ENCODE measurements around the gene ITGAL. TPM values are rescaled to one million over a fixed set of nuclear protein-coding genes. Genes with fewer than 3 reads are reported as not detected.
A peak's percentile ranks its signal among the peaks of the same experiment; 100 is the strongest.

ITGAL gene
- total and polyA plus RNA-seq, 2 of the 8 experiments (the other 6 are each of a cell fraction or from before 2014, with no cell fraction given): not detected

GRCh38 chr16:30557957-30558788, 85.6 kb downstream of the ITGAL start, which contains the start of gene ZNF764:
TSS of gene ZNF764 (minus strand) at chr16:30558374. CDS start at chr16:30558182, 192 bp downstream.
- peaks cover 0 to 5% (median 2%) of the 10 kb centered on the region in 4 experiments; a peak in 2 of 7 replicates for H3K4me1 ChIP-seq (replicated peaks in 1 of 4; ENCODE audit: control insufficient read depth in 3 of 4, insufficient read depth in 4 of 4, low read length in 3 of 4)
- no peaks in the 10 kb centered on the region for H3K79me2 ChIP-seq (ENCODE audit: control insufficient read depth in 1 of 2, insufficient read depth in 2 of 2, low read length in 2 of 2)
- FAIRE-seq (no peak), DNase-seq (ENCODE audit: low read depth in 1 of 2, low spot score in 2 of 2) (peak; percentile 86 to 88)
- H2BK15ac ChIP-seq (ENCODE audit: low read length): peak within 1 kb of the TSS; percentile 7; the same call in 1 of the 2 replicates
- peaks cover 3 to 8% (median 5%) of the 10 kb centered on the region in 4 experiments; a peak in 4 of 8 replicates for H3K36me3 ChIP-seq (ENCODE audit: control insufficient read depth in 2 of 4, insufficient read depth in 4 of 4, low read length in 3 of 4)
- no peak within 1 kb of the TSS for H2AK5ac ChIP-seq (ENCODE audit: low read depth, low read length)
- H3K23me2 ChIP-seq (ENCODE audit: low read depth, low read length): peaks cover 7% of the 10 kb centered on the region; the same call in 1 of the 2 replicates
- peak within 1 kb of the TSS; percentile 43 to 66 (median 52); a peak in 6 of 7 replicates for H3K9ac ChIP-seq (replicated peaks in 1 of 4; ENCODE audit: extremely low read depth in 1 of 4, low read depth in 3 of 4, low read length in 3 of 4)
- peak within 1 kb of the TSS; percentile 14 for H3K56ac ChIP-seq (replicated peaks; ENCODE audit: insufficient read length, low read depth, low read length)
- peak within 1 kb of the TSS; percentile 12; the same call in 1 of the 2 replicates for H2AFZ ChIP-seq (ENCODE audit: low read length)
- peak within 1 kb of the TSS; percentile 48 to 83 for H3K4me2 ChIP-seq (ENCODE audit: insufficient read depth in 1 of 2, low read depth in 2 of 2, low read length in 2 of 2)
- H2BK20ac ChIP-seq (ENCODE audit: low read length): no peak within 1 kb of the TSS
- H2BK5ac ChIP-seq (ENCODE audit: low read depth, low read length): peak within 1 kb of the TSS; percentile 88; the same call in 1 of the 2 replicates
- H4K20me1 ChIP-seq (replicated peaks in 1 of 2; ENCODE audit: control insufficient read depth in 1 of 2, insufficient read depth in 2 of 2, low read length in 2 of 2): peaks cover 0 to 4% of the 10 kb centered on the region in 2 experiments
- H3K4ac ChIP-seq (replicated peaks; ENCODE audit: insufficient read length, low read depth, low read length): peak within 1 kb of the TSS; percentile 22
- H3K27me3 ChIP-seq (replicated peaks in 1 of 4; ENCODE audit: control insufficient read depth in 3 of 4, extremely low read depth in 1 of 4, insufficient read depth in 3 of 4, low read length in 3 of 4): peaks cover 0 to 3% (median 1%) of the 10 kb centered on the region in 4 experiments; a peak in 1 of 7 replicates
- no peak within 1 kb of the TSS for H3K23ac ChIP-seq (ENCODE audit: insufficient read length)
- H2BK12ac ChIP-seq (ENCODE audit: low read depth, low read length): peak within 1 kb of the TSS; percentile 28
- peak within 1 kb of the TSS; percentile 58 to 86 (median 76) for H3K4me3 ChIP-seq (ENCODE audit: extremely low read depth in 1 of 4, insufficient read depth in 2 of 4, low read depth in 3 of 4, low read length in 4 of 4)
- POLR2A ChIA-PET (ENCODE audit: partially characterized antibody): interaction anchor here (0.7 to 8.4 kb wide), 20 partner anchors 9 to 153 kb away, joined by 3 to 121 read pairs (median 6); partner anchors contain the start of genes PRR14, ZNF688, ZNF689 and ZNF747
- no peak within 1 kb of the TSS for H3K14ac ChIP-seq (ENCODE audit: insufficient read length)
- H3K79me1 ChIP-seq (ENCODE audit: low read depth, low read length): no peaks in the 10 kb centered on the region
- no peaks in the 10 kb centered on the region for H3K9me3 ChIP-seq (ENCODE audit: insufficient read depth in 2 of 2, low read depth in 1 of 2, low read length in 1 of 2)
- H3K27ac ChIP-seq (ENCODE audit: low read depth, low read length): peak within 1 kb of the TSS; percentile 60; the same call in 1 of the 2 replicates
- peak within 1 kb of the TSS; percentile 12 for H4K91ac ChIP-seq (replicated peaks; ENCODE audit: insufficient read length, low read length)
- H4K8ac ChIP-seq (ENCODE audit: extremely low read depth, insufficient read depth, low read length): peak within 1 kb of the TSS; percentile 92; the same call in 1 of the 2 replicates
- H2BK120ac ChIP-seq (replicated peaks; ENCODE audit: low read depth, low read length): no peak within 1 kb of the TSS
- WGBS, 2 experiments (ENCODE audit: extremely low coverage in 1 of 2, insufficient coverage in 1 of 2, insufficient read length in 1 of 2, insufficient replicate concordance in 2 of 2, low coverage in 1 of 2, low lambda C conversion rate in 2 of 2, missing lambda C conversion rate in 1 of 2): 1% methylated on average over 74 of the region's 74 CpGs; no CpG with 5 or more reads in 1 of the 2 experiments
- peak within 1 kb of the TSS; percentile 78 for H3K18ac ChIP-seq (ENCODE audit: extremely low read depth, low read length)
- CTCF ChIA-PET (ENCODE audit: partially characterized antibody): interaction anchor here (0.8 to 3.1 kb wide), 17 partner anchors 14 to 128 kb away, joined by 3 to 23 read pairs (median 4); partner anchors contain the start of genes DCTPP1, ZNF688, ZNF747 and ZNF785
- peak within 1 kb of the TSS; percentile 90 for H4K5ac ChIP-seq (ENCODE audit: insufficient read length, low read depth, low read length)
- TF ChIP-seq SUZ12 (IDR thresholded peaks at IDR 0.05; ENCODE audit: low read length): no peak
- TF ChIP-seq HDAC2 (IDR thresholded peaks at IDR 0.05; ENCODE audit: borderline replicate concordance in 1 of 2, low read depth in 2 of 2, low read length in 2 of 2): peak in 1 of 2 experiments; percentile 81; a peak in 1 of 4 replicates
- no peak for TF ChIP-seq EZH2 (IDR thresholded peaks at IDR 0.05; ENCODE audit: low read depth, low read length, severe bottlenecking)
- no peak for TF ChIP-seq KDM5A (IDR thresholded peaks at IDR 0.05; ENCODE audit: low read length)
- 0 out of 2 replicates have a peak, but pooled peaks have one; percentile 43 for TF ChIP-seq SP1 (IDR thresholded peaks at IDR 0.05; ENCODE audit: low read depth, low read length)
- TF ChIP-seq E2F6 (IDR thresholded peaks at IDR 0.05): no peak; the same call in 1 of the 2 replicates
- TF ChIP-seq GABPA (IDR thresholded peaks at IDR 0.05; ENCODE audit: borderline replicate concordance, insufficient read depth, low read length): no peak
- TF ChIP-seq JUND (IDR thresholded peaks at IDR 0.05; ENCODE audit: low read length): peak; percentile 78
- TF ChIP-seq CBX5 (IDR thresholded peaks at IDR 0.05; ENCODE audit: low read depth, low read length): no peak
